ENCODE results near the gene ZNF536.

The ZNF536 gene

DNA sequence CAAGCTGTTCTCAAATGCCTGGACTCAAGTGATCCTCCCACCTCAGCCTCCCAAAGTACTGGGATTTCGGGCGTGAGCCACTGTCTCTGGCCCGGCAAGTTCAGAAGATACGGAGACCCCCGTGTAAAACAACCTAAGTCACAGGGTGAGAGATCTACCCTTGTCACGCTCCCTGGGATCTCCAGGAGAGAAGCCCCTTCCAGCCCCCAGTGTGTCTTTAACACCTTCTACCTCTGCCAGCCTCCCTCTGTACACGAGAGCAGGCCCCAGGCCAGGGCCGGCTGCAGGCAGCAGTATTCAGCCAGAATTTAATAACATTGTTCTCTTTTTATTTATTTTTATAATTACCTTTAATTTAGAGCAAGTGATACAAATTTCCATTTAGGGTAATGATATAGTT is 49.4 kb downstream of the ZNF536 start:
- no peaks in the 10 kb centered on the region for H3K9me3 ChIP-seq (ENCODE audit: control insufficient read depth, low read length)

DNA sequence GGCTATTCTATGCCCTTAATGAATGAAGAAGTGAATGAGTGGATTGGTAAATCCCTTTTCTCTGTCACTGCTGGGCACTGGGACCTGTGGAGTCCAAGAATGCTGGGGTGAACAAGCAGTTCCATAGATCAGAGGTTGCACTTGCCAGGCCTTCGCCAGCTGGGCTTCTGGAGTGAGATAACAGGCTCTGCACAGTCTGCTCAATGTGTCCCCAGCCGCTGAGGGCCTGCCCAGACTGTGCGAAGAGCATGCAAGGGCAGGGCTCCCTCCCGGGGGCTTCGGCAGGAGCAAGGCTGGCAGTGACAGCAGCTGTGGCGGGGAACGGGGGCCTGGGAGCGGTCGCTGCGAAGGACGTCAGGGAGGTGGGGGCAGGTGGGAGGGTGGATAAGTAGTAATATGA is 51.3 kb downstream of the ZNF536 start:
- no peak overlapping the region for H4K91ac ChIP-seq (ENCODE audit: low read length)
- H3K23ac ChIP-seq (ENCODE audit: low read length in 2 of 2), result no peak overlapping the region
- no peak overlapping the region for H2BK5ac ChIP-seq (ENCODE audit: low read depth, low read length, poor library complexity, severe bottlenecking)
- H3K27ac ChIP-seq (ENCODE audit: low read length, poor library complexity, severe bottlenecking), result no peak overlapping the region
- no peak overlapping the region for H3K9ac ChIP-seq (ENCODE audit: low read length)
- H3K4me2 ChIP-seq (ENCODE audit: low read length, poor library complexity, severe bottlenecking), result no peak overlapping the region
- no peaks in the 10 kb centered on the region for H3K9me3 ChIP-seq (ENCODE audit: control insufficient read depth, low read length)
- H3K18ac ChIP-seq (ENCODE audit: low read depth in 1 of 2, low read length in 2 of 2), result no peak overlapping the region
- no peaks in the 10 kb centered on the region for H3K4me1 ChIP-seq (ENCODE audit: control insufficient read depth, insufficient read depth, low read depth, low read length)
- no peaks in the 10 kb centered on the region for H3K36me3 ChIP-seq (ENCODE audit: control insufficient read depth in 1 of 2, insufficient read depth in 2 of 2, low read depth in 1 of 2, low read length in 2 of 2)
- 79% methylated on average over 11 of the region's 11 CpGs for WGBS
- H3K4me3 ChIP-seq (ENCODE audit: insufficient read depth in 1 of 2, low read depth in 1 of 2, low read length in 2 of 2), result no peak overlapping the region
- DNase-seq, result no peak
- no peak overlapping the region for H2AFZ ChIP-seq (ENCODE audit: low read depth, low read length)
- H2BK12ac ChIP-seq (ENCODE audit: low read length in 2 of 2), result no peak overlapping the region
- H3K14ac ChIP-seq (ENCODE audit: low read length in 2 of 2), result no peak overlapping the region
- no peak overlapping the region for H2BK15ac ChIP-seq (ENCODE audit: low read depth, poor library complexity, severe bottlenecking)
- no peak overlapping the region for H2AK5ac ChIP-seq (ENCODE audit: low read length, severe bottlenecking)
- H3K79me1 ChIP-seq (replicated peaks; ENCODE audit: low read length, poor library complexity, severe bottlenecking), result no peaks in the 10 kb centered on the region
- H3K27me3 ChIP-seq (ENCODE audit: control insufficient read depth in 1 of 2, insufficient read depth in 1 of 2, low read length in 2 of 2), result no peaks in the 10 kb centered on the region
- H4K8ac ChIP-seq (ENCODE audit: low read length), result no peak overlapping the region
- no peak overlapping the region for H3K4ac ChIP-seq (ENCODE audit: low read depth in 1 of 2, low read length in 2 of 2)
- no peak overlapping the region for H2BK120ac ChIP-seq (ENCODE audit: low read depth, low read length)

More for the DNA sequence above, 49.4 kb downstream of the ZNF536 start:
- H3K23ac ChIP-seq (ENCODE audit: low read length in 2 of 2), result no peak overlapping the region
- no peaks in the 10 kb centered on the region for H3K79me1 ChIP-seq (replicated peaks; ENCODE audit: low read length, poor library complexity, severe bottlenecking)
- 77% methylated on average over 6 of the region's 8 CpGs for WGBS
- H2AFZ ChIP-seq (ENCODE audit: low read depth, low read length), result no peak overlapping the region
- H4K8ac ChIP-seq (ENCODE audit: low read length), result no peak overlapping the region
- H2BK15ac ChIP-seq (ENCODE audit: low read depth, poor library complexity, severe bottlenecking), result no peak overlapping the region
- H2BK5ac ChIP-seq (ENCODE audit: low read depth, low read length, poor library complexity, severe bottlenecking), result no peak overlapping the region
- H3K18ac ChIP-seq (ENCODE audit: low read depth in 1 of 2, low read length in 2 of 2), result no peak overlapping the region
- H3K36me3 ChIP-seq (ENCODE audit: control insufficient read depth in 1 of 2, insufficient read depth in 2 of 2, low read depth in 1 of 2, low read length in 2 of 2), result no peaks in the 10 kb centered on the region
- H2BK120ac ChIP-seq (ENCODE audit: low read depth, low read length), result no peak overlapping the region
- no peak for DNase-seq
- H3K4me1 ChIP-seq (ENCODE audit: control insufficient read depth, insufficient read depth, low read depth, low read length), result no peaks in the 10 kb centered on the region
- H3K9ac ChIP-seq (ENCODE audit: low read length), result no peak overlapping the region
- H3K4ac ChIP-seq (ENCODE audit: low read depth in 1 of 2, low read length in 2 of 2), result no peak overlapping the region
- no peak overlapping the region for H2AK5ac ChIP-seq (ENCODE audit: low read length, severe bottlenecking)
- H3K4me2 ChIP-seq (ENCODE audit: low read length, poor library complexity, severe bottlenecking), result no peak overlapping the region
- no peak overlapping the region for H3K27ac ChIP-seq (ENCODE audit: low read length, poor library complexity, severe bottlenecking)
- H4K91ac ChIP-seq (ENCODE audit: low read length), result no peak overlapping the region
- no peaks in the 10 kb centered on the region for H3K27me3 ChIP-seq (ENCODE audit: control insufficient read depth in 1 of 2, insufficient read depth in 1 of 2, low read length in 2 of 2)
- H2BK12ac ChIP-seq (ENCODE audit: low read length in 2 of 2), result no peak overlapping the region
- H3K4me3 ChIP-seq (ENCODE audit: insufficient read depth in 1 of 2, low read depth in 1 of 2, low read length in 2 of 2), result no peak overlapping the region
- H3K14ac ChIP-seq (ENCODE audit: low read length in 2 of 2), result no peak overlapping the region

DNA sequence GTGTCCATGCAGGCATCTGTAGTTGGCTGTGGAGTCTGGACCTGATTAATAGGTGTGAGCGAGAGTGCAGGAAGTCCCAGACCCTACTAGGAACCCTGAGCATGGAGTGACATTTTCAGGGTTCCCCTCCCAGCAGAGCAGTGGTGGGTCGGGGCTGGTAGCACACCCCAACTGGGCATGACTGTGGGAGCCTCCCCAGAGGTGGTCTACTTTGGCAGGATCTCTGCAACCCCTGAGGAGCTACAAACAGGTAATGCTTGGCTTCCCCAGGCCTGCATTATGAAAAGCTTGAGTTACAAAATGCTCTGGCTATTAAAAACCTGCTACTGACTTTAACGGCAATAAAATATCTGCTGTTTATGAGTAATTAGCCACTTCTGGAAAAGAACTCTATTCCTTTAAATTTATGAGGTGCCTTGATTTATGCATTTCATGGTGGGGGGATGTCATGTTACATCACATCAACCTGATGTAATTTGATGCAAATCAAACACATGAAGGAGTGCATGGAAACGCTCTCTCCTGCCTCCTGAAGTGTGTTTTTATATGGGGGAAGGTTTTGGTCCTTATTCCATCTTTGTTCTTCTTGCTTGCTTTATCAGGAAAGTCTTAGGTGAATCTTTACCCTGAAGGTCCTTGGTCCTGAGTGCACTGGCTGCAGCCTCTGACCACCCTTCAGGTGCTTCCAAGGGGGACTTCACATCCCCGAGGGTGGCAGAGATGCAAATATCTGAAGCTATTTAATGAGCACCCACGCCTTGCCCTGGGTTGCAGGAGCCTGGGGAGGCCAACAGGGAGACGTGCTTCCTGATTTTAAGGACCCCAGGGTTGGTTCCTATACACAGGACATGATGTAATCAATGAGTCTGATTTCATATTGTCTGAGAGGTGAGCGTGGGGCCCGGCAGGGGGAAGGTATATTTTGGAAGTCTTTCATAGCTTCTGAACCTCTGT is 54.0 kb downstream of the ZNF536 start:
- no peak for DNase-seq
- H3K4ac ChIP-seq (ENCODE audit: low read depth in 1 of 2, low read length in 2 of 2), result no peak overlapping the region
- no peak overlapping the region for H2AFZ ChIP-seq (ENCODE audit: low read depth, low read length)
- H3K18ac ChIP-seq (ENCODE audit: low read depth in 1 of 2, low read length in 2 of 2), result no peak overlapping the region
- no peak overlapping the region for H3K27ac ChIP-seq (ENCODE audit: low read length, poor library complexity, severe bottlenecking)
- H3K9me3 ChIP-seq (ENCODE audit: control insufficient read depth, low read length), result no peaks in the 10 kb centered on the region
- H3K14ac ChIP-seq (ENCODE audit: low read length in 2 of 2), result no peak overlapping the region
- no peaks in the 10 kb centered on the region for H3K4me1 ChIP-seq (ENCODE audit: control insufficient read depth, insufficient read depth, low read depth, low read length)
- no peak overlapping the region for H4K8ac ChIP-seq (ENCODE audit: low read length)
- H4K91ac ChIP-seq (ENCODE audit: low read length), result no peak overlapping the region
- H3K23ac ChIP-seq (ENCODE audit: low read length in 2 of 2), result no peak overlapping the region
- H2BK120ac ChIP-seq (ENCODE audit: low read depth, low read length), result no peak overlapping the region
- H3K4me2 ChIP-seq (ENCODE audit: low read length, poor library complexity, severe bottlenecking), result no peak overlapping the region
- no peak overlapping the region for H3K9ac ChIP-seq (ENCODE audit: low read length)
- no peak overlapping the region for H2BK5ac ChIP-seq (ENCODE audit: low read depth, low read length, poor library complexity, severe bottlenecking)
- no peaks in the 10 kb centered on the region for H3K27me3 ChIP-seq (ENCODE audit: control insufficient read depth in 1 of 2, insufficient read depth in 1 of 2, low read length in 2 of 2)
- no peak overlapping the region for H2AK5ac ChIP-seq (ENCODE audit: low read length, severe bottlenecking)
- no peak overlapping the region for H3K4me3 ChIP-seq (ENCODE audit: insufficient read depth in 1 of 2, low read depth in 1 of 2, low read length in 2 of 2)
- H2BK12ac ChIP-seq (ENCODE audit: low read length in 2 of 2), result no peak overlapping the region
- no peaks in the 10 kb centered on the region for H3K79me1 ChIP-seq (replicated peaks; ENCODE audit: low read length, poor library complexity, severe bottlenecking)
- H3K36me3 ChIP-seq (ENCODE audit: control insufficient read depth in 1 of 2, insufficient read depth in 2 of 2, low read depth in 1 of 2, low read length in 2 of 2), result no peaks in the 10 kb centered on the region
- H2BK15ac ChIP-seq (ENCODE audit: low read depth, poor library complexity, severe bottlenecking), result no peak overlapping the region
- 61% methylated on average over 8 of the region's 9 CpGs for WGBS

DNA sequence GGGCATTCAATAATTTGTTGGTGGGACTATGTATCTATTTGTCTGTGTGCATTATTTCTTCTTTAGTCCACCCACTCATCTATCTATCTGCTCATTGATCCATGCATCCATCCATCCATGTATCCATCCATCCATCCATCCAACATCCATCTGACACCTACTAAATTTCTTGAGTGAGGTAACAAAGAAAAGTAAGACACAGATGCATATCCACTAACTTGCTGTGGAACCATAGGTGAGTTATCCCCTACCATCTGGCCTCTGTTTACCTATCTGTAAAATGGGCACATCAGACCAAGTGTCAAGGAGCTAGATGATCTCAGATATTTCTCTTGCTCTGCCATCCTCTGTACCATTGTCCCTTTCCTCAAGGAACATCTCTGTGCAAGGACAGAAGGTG is 54.7 kb downstream of the ZNF536 start:
- H2BK120ac ChIP-seq (ENCODE audit: low read depth, low read length), result no peak overlapping the region
- H4K91ac ChIP-seq (ENCODE audit: low read length), result no peak overlapping the region
- H3K9ac ChIP-seq (ENCODE audit: low read length), result no peak overlapping the region
- no peak overlapping the region for H2BK15ac ChIP-seq (ENCODE audit: low read depth, poor library complexity, severe bottlenecking)
- H3K4me2 ChIP-seq (ENCODE audit: low read length, poor library complexity, severe bottlenecking), result no peak overlapping the region
- no peaks in the 10 kb centered on the region for H3K9me3 ChIP-seq (ENCODE audit: control insufficient read depth, low read length)
- no peak overlapping the region for H3K4me3 ChIP-seq (ENCODE audit: insufficient read depth in 1 of 2, low read depth in 1 of 2, low read length in 2 of 2)
- no peak for DNase-seq
- H3K4ac ChIP-seq (ENCODE audit: low read depth in 1 of 2, low read length in 2 of 2), result no peak overlapping the region
- H2BK12ac ChIP-seq (ENCODE audit: low read length in 2 of 2), result no peak overlapping the region
- no peak overlapping the region for H3K27ac ChIP-seq (ENCODE audit: low read length, poor library complexity, severe bottlenecking)
- H3K18ac ChIP-seq (ENCODE audit: low read depth in 1 of 2, low read length in 2 of 2), result no peak overlapping the region
- no peaks in the 10 kb centered on the region for H3K27me3 ChIP-seq (ENCODE audit: control insufficient read depth in 1 of 2, insufficient read depth in 1 of 2, low read length in 2 of 2)
- H4K8ac ChIP-seq (ENCODE audit: low read length), result no peak overlapping the region
- H3K23ac ChIP-seq (ENCODE audit: low read length in 2 of 2), result no peak overlapping the region
- H3K4me1 ChIP-seq (ENCODE audit: control insufficient read depth, insufficient read depth, low read depth, low read length), result no peaks in the 10 kb centered on the region
- H2BK5ac ChIP-seq (ENCODE audit: low read depth, low read length, poor library complexity, severe bottlenecking), result no peak overlapping the region
- no peaks in the 10 kb centered on the region for H3K79me1 ChIP-seq (replicated peaks; ENCODE audit: low read length, poor library complexity, severe bottlenecking)
- H3K36me3 ChIP-seq (ENCODE audit: control insufficient read depth in 1 of 2, insufficient read depth in 2 of 2, low read depth in 1 of 2, low read length in 2 of 2), result no peaks in the 10 kb centered on the region
- H2AK5ac ChIP-seq (ENCODE audit: low read length, severe bottlenecking), result no peak overlapping the region
- no peak overlapping the region for H3K14ac ChIP-seq (ENCODE audit: low read length in 2 of 2)
- no peak overlapping the region for H2AFZ ChIP-seq (ENCODE audit: low read depth, low read length)

Data from mesenchymal stem cell (in vitro differentiated cells and primary cell).